EH (cell line): ENCODE measurements around the gene STYK1.

Experiments
- DNase-seq: peaks from one replicate; pipeline ENCODE4 v3.0.0-alpha.2; 2015; ENCODE audit warnings: low read depth

STYK1 gene, protein sequence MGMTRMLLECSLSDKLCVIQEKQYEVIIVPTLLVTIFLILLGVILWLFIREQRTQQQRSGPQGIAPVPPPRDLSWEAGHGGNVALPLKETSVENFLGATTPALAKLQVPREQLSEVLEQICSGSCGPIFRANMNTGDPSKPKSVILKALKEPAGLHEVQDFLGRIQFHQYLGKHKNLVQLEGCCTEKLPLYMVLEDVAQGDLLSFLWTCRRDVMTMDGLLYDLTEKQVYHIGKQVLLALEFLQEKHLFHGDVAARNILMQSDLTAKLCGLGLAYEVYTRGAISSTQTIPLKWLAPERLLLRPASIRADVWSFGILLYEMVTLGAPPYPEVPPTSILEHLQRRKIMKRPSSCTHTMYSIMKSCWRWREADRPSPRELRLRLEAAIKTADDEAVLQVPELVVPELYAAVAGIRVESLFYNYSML

GRCh38 chr12:10673659-10674384, at the start of gene STYK1:
TSS of gene STYK1 (minus strand) at chr12:10674052. CDS start at chr12:10634618, 39,434 bp downstream.
- peak; percentile 41 for DNase-seq

DNA sequence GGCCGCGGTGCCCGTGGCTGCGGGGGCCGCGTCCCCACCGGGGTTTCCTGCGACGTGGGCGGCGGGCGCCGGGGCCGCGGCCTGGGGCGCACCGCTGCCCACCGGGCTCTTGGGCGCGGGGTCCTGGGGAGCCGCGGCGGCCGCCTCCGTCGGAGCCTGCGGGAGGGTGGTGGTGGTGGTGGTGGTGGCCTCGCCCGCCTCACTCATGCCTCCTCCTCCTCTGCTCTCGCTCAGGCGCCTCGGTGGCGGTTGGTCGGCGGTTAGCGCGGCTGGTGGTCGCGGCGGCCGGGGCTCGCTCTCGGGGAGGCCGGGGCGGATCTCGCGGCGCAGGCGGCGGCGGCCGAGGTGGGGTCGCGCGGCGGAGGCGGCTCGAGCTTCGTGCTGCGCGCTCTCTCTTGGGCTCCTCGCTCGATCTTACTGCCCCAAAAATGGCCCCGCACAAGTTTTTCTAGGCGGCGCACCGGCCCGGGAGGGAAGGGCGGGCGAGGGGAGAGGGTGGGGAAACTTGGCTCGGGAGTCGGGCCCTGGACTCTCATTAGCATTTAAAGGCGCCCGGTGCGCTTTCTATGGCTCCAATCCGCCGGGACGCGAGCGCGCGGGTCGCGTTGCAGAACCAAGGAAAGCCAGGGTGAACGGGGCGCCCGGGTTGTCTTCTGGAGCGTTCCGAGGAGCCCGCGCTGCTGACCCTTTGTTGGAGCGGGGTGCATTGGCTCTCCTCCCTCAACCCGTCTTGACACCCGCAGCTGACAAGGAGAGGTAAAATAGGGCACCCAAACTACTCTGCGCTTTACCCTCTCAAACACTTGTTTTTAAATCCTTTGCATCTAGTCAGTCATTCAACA, 49.3 kb upstream of the STYK1 start, which contains the start of gene YBX3:
TSS of gene YBX3 (minus strand) at position 419 of the 842 bp plus-strand sequence. CDS start at position 207, 212 bp downstream.
- peak; percentile 85 for DNase-seq

DNA sequence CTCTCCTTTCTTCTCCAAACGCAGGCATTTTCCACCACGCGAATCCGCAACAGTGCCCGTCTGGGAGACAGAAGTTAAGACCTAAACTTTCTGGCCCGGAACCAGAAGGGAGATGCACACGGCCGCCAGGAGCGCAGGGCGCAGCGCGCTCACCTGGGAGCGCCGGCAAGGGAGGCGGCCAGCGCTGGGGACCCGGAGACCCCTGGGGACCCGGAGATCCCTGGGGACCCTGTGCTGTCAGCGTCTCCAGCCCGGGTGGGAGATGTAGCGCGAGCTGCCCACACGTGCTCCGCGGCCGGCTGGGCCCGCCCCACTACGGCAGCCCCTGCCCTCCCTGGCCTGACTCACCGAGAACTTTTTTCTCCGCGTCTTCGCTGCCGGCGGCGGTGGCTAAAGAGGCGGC, 48.7 kb upstream of the STYK1 start:
- DNase-seq = peak; percentile 71

- DNase-seq = peak; percentile 97
Observed at GRCh38 chr12:10721651-10722501, 48.0 kb upstream of the STYK1 start.

DNA sequence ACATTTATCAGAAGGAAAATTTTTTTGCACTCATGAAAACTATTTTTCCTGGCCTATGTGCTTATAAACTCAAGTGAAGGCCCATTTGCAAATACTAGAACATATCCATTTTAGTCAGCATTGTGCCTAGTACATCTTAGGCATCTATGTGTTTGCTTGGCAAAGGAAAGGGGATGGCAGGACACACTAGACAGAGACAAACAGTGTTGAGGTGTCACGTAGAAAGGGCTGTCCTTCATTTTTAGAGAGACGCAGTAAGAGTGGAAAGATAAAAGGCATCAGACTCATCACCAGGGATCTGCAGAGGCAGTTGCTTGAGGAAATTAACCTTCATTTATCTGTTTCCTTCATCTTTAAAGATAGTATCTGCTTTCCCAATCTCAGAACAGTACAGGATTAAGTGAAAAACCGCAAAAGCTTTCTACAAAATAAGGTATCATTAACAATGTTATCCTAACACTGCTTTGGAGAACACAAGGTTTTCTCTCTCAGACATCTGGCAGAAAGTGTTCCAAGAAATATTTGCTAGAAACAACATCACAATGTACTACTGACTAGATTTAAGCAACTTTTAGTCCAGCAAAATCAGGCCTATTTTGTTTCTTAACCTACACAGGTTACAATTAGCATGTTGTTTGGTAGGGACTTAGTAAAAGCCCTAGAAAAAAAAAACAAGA, 47.3 kb upstream of the STYK1 start:
- peak; percentile 18 for DNase-seq

- no peak for DNase-seq
Observed at GRCh38 chr12:10719482-10719881, 45.6 kb upstream of the STYK1 start.

- DNase-seq = peak; percentile 76
Observed at GRCh38 chr12:10718279-10718821, 44.5 kb upstream of the STYK1 start.

DNA sequence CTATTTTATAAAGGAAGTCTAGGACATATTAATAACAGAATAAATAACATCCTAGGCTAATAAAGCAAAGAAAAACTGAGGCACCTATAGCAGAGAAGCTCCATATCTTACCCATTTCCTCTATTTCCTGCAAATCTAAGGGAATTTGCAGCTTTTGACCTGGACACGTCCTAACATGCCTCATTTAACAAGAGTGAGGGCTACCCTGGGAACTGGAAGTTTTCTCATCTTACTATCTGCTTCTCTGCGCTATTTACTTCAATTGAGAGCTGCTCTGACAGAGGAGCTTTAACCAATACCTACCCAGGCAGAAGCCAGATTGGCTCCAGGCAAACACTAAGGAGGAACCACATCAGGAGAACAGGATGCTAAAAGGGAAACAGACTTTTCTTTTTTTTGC, 43.6 kb upstream of the STYK1 start:
- DNase-seq = peak; percentile 37

DNA sequence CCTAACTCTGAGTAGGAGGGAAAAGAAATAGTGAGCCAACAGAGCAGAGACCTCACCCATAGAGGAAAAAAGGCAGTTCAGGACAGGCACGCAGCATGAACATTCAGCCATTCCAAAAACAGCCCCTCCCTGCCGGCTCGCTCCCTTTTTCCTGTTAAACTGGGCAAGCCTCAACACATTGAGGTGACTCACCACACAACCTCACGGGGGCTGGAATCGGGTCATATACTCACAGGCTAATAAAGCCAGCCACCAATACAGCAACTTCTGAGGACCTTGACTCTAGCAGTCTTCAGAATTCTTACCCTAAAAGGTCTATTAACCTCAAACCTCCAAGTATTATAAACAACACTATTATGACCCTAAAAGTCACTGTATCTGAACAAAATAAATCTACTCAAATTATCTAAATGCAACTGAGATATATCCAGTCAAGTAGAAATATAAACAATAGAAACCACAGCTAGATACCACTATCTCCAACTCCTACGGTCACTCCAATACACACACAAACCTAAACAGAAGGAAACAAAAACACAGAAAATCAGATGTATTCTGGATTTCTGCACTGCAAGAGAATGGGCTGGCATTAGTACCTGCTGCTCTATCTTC, 43.0 kb upstream of the STYK1 start:
- DNase-seq = peak; percentile 92

- no peak for DNase-seq
Observed at GRCh38 chr12:10716277-10716676, 42.4 kb upstream of the STYK1 start.

DNA sequence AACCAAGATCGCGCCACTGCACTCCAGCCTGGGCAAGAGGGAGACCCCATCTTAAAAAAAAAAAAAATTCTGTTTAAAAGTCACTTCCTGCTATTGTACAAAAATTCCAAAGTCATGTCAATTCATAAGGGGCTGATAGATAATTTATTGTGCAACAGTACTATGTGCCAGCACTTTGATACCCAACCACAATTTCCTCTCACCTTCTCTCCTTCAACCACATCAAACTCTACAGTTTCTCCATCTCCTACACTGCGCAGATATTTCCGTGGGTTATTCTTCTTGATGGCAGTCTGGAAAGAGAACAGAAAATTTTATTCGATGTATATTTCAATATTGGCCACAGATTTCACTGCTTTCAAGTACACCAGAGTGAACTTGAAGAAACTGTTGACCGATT, 41.6 kb upstream of the STYK1 start:
- DNase-seq = no peak

GRCh38 chr12:10709808-10710207, 36.0 kb upstream of the STYK1 start:
- DNase-seq = no peak

GRCh38 chr12:10708862-10709261, 35.0 kb upstream of the STYK1 start:
- DNase-seq = no peak

DNA sequence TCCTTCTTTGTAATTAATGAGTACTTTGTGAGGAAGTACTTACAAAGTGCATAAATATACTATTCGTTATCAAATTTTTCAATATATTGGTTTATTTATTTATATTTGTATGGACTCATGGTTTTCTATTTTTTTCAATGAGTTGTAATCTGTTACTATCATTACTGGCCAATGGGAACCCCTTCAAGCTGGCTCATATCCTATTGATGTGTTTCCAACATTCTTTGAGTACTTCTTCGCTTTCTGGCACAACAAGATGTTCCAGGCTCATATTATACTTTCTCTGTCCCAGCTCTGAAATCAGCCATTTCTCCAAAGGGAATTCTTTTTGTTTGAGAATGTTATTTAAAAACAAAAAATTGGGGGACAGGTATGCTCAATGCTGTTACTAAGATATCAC, 31.8 kb upstream of the STYK1 start:
- DNase-seq = peak; percentile 46

- DNase-seq = no peak
Observed at GRCh38 chr12:10701843-10702242, 28.0 kb upstream of the STYK1 start.

GRCh38 chr12:10701131-10701681, 27.4 kb upstream of the STYK1 start:
- DNase-seq = peak; percentile 49

GRCh38 chr12:10700581-10700980, 26.7 kb upstream of the STYK1 start:
- no peak for DNase-seq

DNA sequence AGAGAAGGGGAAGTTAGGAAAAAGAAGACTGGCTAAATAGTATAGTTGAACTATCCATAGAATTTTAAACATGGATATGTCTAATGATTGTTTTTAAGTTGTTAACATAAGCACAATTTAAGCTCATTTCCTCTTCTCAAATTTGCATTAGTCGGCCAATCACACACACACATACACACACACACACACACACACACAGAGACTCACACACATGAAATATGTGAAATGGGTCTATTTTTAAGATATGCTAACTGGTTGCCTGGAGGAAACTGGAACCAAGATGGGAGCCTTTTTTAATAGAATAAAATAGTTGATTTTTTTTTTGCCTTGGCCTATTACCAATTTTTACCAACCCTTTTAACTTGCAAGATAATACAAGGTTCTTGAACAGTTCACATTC, 24.0 kb upstream of the STYK1 start:
- no peak for DNase-seq

DNA sequence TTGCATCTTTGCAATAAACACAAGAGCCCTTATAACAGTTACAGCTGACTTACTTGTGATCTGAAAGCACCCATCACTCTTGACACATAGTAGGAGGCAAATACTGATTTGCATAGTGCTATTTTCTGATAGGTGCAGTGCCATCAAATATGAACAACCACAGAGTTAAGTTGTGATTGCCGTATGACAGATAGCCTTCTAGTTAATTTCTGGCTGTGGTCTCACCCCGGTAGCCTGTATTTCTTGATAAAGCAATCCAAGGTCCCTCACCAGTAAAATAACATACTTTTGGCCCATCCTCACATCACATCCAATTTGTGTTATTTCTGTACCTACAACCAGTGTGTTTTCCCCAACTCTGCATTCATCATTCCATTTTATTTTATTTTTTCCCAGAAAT, 23.3 kb upstream of the STYK1 start:
- no peak for DNase-seq

DNA sequence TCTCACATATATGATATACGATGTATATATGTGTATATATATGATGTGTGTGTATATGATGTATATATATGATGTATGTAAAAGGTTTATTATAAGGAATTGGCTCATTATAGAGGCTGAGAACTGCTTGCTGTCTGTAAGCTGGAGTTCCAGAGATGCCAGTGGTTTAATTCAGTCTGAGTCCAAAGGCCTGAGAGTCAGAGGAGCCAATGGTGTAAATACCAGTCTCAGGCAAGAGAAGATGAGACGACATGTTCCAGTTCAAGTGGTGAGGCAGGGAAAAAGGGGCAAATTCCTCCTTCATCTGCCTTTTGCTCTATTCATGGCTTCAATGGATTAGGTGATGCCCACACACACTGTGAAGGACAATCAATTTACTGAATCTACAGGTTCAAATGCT, 17.1 kb upstream of the STYK1 start:
- DNase-seq = peak; percentile 29
